ENCODE measurements around the gene NCKAP5.

NCKAP5 gene

DNA sequence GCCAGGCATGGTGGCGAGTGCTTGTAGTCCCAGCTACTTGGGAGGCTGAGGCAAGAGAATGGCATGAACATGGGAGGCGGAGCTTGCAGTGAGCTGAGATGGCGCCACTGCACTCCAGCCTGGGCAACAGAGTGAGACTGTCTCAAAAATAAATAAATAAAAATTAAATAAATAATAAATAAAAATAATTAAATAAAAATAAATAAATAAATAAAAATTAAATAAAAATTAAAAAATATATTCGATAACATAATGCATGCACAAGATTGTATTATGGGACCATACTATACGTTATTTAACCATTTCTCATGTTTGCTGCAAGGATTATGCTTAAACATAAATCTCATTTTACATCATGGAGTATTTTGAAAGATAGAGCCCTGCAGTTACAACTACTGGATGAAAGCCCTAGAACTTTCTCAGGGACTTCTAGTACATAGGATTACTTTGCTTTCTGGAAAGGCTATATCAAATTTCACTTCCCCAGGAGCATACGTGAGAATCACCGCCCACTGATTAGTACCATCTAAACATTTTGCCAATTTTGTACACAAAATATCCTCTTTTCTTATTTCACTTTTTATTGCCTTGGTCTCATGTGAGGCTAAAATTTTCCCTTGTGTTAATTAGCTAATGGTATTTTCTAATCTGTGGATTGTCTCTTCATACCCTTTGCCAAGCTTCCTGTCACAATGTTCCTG, 664.0 kb downstream of the NCKAP5 start:
- no peak for DNase-seq

GRCh38 chr2:132902626-132903025, 665.6 kb downstream of the NCKAP5 start:
- DNase-seq, result no peak

- DNase-seq, result no peak
Measured at GRCh38 chr2:132901661-132902060, 666.6 kb downstream of the NCKAP5 start.

- no peak for DNase-seq
Measured at GRCh38 chr2:132897111-132897510, 671.2 kb downstream of the NCKAP5 start.

- no peak for DNase-seq
Measured at GRCh38 chr2:132896073-132896472, 672.2 kb downstream of the NCKAP5 start.

GRCh38 chr2:132891498-132891897, 676.8 kb downstream of the NCKAP5 start:
- DNase-seq, result no peak

- no peak for DNase-seq
Measured at GRCh38 chr2:132886574-132886973, 681.7 kb downstream of the NCKAP5 start.

- no peak for DNase-seq
Measured at GRCh38 chr2:132884705-132885104, 683.6 kb downstream of the NCKAP5 start.

- DNase-seq, result no peak
Measured at GRCh38 chr2:132884292-132884691, 684.0 kb downstream of the NCKAP5 start.

- DNase-seq, result no peak
Measured at GRCh38 chr2:132883430-132883829, 684.8 kb downstream of the NCKAP5 start.

GRCh38 chr2:132881546-132881945, 686.7 kb downstream of the NCKAP5 start:
- no peak for DNase-seq

DNA sequence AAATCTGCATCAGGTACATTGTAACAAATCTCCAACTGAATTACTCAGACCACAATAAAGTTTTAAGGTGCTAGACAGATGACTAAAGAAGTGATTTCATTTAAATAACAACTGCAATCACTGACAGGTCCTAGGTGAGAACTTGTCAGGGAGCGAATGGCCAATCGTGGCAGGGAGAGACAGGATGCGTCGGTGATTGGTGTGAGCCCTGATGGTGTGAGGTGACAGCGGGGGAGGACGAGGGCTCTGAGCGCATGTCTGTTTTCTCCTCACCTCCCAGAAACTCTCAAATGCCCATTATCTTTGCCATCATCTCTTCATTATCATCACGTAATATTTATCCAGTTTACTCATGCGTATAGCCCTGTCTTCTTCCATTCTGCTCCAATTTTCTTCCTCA, 690.3 kb downstream of the NCKAP5 start:
- DNase-seq, result no peak

GRCh38 chr2:132876745-132877391, 691.4 kb downstream of the NCKAP5 start:
- DNase-seq, result no peak

- no peak for DNase-seq
Measured at GRCh38 chr2:132875193-132875592, 693.1 kb downstream of the NCKAP5 start.

DNA sequence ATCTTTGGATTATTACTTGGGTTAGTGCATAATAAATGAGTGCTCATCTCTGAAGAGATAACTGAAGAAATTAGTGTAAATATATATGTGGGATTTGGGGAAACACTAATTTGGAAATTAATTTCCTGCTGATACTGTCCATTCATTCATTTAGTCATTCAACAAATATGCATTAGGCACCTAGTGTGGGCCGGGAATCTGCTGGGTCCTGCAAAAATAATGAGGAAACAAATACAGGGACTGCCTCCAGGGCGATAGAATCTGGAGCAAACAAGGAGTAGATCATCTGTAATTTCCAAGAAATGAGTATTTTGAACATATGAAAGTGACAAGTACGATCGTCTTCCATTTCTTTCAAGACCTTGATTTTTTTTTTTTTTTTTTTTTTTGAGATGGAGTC, 694.5 kb downstream of the NCKAP5 start:
- DNase-seq, result no peak

DNA sequence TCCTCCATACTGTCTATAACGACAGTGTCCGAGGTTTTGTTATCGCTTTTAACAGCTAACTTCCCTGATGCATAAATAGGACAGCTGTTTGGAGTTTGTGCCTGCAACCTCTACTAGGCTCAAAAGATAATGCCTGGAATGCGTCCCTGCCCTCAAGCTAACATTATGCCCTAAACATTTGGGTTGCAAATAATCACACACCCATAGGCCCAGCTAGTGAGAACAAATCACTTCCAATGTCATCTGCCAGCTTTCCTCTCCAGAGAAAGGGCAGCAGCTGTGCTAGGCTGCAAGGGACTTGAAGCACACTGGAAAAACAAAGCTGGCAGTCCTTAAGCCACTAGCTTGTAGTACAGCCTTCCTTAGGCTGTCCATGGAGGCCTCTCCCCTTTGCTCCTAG, 696.4 kb downstream of the NCKAP5 start:
- no peak for DNase-seq

DNA sequence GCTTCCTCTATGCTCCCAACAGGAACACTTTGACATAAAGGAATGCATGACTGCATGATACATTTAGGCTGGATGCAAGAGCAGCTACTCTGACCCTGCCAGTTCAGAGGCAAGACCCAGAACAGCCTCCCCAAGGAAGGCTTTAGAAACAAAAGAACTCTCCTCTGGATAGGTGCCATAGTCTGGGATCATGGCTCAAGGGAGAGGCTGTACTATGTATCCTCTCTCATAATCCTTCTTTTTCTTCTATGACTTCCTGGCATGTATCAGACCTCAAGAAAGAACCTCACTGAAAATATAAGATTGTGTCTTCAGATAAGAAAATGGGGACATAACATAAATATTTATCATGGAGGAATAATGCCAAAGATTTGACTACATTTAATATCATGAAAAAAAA, 704.3 kb downstream of the NCKAP5 start:
- DNase-seq, result no peak

DNA sequence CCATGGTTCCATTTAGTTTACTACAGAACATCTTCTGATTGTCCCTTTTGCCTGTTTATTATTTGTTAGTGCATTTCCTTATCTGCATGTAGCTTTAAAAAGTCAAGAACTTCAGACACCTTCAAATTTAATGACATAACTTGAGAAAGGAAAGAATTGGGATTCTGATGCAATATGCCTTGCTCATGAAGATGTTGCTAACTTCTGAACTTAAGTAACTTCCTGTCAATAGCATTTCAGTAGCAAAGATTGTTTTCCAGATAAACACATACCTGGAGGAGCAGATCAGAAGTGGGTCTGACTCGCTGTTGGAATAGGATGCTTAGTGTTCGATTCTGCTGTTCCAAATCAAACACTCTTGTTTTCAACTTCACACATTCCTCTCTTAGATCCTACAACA, 708.0 kb downstream of the NCKAP5 start:
- no peak for DNase-seq

DNA sequence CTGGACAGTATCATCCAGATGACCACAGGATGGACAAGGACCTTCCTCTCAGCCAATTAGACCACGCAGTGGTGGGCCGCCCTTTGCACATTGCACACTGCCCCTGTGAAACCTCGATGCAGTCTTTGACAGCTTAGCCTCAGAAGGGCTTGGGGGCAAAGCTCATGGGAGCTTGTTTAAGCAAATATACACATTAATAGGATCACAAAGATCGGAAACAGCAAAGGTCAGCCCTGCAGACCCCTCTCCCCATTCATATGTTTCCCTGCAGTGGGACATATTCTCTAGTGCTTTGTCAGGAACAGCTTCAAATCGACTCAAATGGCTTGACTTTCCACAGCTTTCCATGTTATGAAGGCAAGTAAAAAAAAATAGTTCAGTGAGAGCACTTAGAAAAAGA, 708.7 kb downstream of the NCKAP5 start:
- no peak for DNase-seq

- DNase-seq, result no peak
Measured at GRCh38 chr2:132857319-132857718, 710.9 kb downstream of the NCKAP5 start.

DNA sequence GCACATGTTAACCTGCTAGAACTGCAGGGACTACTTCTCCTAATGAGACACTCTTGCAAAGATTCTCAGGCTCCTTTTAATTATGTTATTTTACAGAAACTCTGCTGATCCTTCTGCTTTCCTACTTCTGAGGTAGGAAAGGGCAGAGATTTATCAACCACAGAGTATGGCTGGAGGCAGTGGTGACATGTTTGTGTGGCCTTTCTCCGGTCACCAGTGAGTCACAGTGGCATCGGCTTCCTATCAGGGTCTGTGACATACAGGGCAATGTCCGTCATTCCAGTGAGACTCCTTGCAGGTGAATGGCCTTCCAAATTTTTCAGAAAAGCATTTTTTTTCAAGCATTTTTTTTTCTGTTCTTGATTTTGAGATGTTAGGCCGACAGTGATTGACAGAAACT, 717.6 kb downstream of the NCKAP5 start:
- no peak for DNase-seq

DNA sequence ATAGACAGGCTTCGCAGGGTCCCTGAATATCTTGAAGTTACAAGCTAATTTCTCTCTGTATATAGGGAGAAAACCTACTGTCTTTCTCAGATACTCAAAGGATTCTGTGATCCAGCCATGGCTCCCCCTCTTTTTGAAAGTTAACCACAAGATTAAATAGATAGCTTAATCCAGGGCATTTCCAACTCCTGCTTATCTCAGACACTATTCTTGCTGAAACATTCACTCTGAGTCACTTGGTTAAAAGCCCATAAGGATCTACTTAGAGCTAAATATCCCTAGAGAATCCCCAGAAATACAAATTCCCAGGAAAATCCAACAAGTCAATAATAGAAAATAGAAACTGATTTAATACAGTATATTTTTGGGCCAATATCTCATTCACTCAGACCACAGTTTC, 719.1 kb downstream of the NCKAP5 start:
- no peak for DNase-seq

GRCh38 chr2:132845339-132845738, 722.9 kb downstream of the NCKAP5 start:
- DNase-seq, result no peak

GRCh38 chr2:132844585-132844984, 723.7 kb downstream of the NCKAP5 start:
- DNase-seq, result no peak

GRCh38 chr2:132837769-132838168, 730.5 kb downstream of the NCKAP5 start:
- DNase-seq, result no peak

Data from activated CD4-positive, CD25-positive, alpha-beta regulatory T cell treated with anti-CD3 and anti-CD28 coated beads, Interleukin-2, amount 50 U/mL, for 72 hours (primary cell).